ENCODE results near the gene LRP1. TPM values are rescaled to one million over a fixed set of nuclear protein-coding genes. Genes with fewer than 3 reads are reported as not detected.
A peak's percentile ranks its signal among the peaks of the same experiment; 100 is the strongest.

The LRP1 gene
- total RNA-seq, 1 donor from 2014 or later: 369 TPM

DNA sequence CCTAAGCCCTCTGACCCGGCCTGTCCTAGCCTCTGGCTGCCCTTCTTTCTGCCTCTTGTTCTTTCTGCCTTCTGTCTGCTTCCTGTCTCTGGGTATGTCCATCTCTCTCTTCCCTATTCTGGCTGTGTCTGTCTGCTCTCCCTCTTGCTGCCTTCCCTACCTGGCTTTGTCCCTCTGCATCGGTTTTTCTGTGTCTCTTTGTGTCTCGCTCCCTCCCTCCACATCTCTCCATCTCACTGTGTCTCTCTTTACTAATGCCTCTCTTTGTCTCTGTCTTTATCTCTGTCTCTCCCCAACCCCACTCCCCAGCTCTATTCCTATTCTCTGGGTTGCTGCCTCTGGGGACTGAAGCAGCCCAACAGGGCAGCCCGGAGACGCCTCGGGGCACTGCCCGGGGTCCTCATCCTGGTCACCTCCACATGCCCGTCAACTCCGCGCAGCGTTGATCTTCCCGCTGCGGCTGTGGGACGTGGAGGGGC is 111.3 kb downstream of the LRP1 start:
- no peak for TF ChIP-seq EZH2 (IDR thresholded peaks at IDR 0.05; ENCODE audit: insufficient read depth, low read length)
- TF ChIP-seq, protein P1, sequence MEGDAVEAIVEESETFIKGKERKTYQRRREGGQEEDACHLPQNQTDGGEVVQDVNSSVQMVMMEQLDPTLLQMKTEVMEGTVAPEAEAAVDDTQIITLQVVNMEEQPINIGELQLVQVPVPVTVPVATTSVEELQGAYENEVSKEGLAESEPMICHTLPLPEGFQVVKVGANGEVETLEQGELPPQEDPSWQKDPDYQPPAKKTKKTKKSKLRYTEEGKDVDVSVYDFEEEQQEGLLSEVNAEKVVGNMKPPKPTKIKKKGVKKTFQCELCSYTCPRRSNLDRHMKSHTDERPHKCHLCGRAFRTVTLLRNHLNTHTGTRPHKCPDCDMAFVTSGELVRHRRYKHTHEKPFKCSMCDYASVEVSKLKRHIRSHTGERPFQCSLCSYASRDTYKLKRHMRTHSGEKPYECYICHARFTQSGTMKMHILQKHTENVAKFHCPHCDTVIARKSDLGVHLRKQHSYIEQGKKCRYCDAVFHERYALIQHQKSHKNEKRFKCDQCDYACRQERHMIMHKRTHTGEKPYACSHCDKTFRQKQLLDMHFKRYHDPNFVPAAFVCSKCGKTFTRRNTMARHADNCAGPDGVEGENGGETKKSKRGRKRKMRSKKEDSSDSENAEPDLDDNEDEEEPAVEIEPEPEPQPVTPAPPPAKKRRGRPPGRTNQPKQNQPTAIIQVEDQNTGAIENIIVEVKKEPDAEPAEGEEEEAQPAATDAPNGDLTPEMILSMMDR (IDR thresholded peaks at IDR 0.05; ENCODE audit: insufficient read depth, low read depth, low read length): no peak
- peaks cover 29% of the 10 kb centered on the region for H3K27me3 Mint-ChIP-seq (ENCODE audit: low read depth, unreplicated experiment)

DNA sequence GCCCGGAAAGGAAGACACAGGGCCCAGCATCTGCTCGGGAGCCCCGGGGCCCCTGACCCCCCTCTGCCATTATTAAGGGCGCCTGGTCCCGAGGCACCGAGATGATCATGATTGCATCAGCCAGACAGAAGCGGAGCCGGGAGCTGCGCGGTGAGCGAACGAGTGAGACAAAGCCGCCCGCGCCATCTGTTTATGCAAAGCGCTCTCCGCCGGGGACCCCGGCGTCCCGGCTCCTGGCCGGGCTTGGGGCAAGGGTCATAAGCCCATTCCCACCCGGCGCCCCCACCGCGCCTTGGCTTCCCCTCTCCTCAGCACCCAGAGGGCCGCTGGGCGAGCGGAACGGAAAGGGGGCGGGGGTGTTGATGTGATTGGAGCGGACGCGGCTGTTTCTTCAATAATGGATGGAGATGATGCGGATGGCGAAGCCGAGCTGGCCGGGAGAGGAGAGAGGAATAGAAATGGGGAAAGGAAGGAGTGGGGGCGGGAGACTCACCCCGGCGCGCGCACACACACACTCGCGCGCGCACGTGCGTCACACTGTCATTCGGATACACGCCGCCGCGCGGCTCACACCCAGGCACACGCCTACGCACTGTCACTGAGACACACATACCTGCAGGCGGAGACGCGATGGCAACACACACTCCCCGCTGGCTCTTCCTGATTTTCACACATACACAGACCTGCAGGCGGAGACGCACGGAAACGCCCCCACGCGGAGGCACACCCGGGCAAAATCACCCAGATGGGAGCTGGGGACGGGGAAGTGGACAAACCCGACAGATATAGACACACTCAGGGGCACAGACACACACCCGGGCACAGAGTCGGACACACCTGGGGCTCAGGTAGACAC is 112.0 kb downstream of the LRP1 start:
- H3K27ac ChIP-seq (ENCODE audit: low read depth, low read length): no peak overlapping the region
- H3K27me3 Mint-ChIP-seq (ENCODE audit: low read depth, unreplicated experiment): peaks cover 32% of the 10 kb centered on the region
- H2AFZ ChIP-seq (ENCODE audit: low read depth, low read length): peak overlapping the region; percentile 57

More for the DNA sequence above, 111.3 kb downstream of the LRP1 start:
- Histone ChIP-seq H3K9me3 (ENCODE audit: insufficient read depth, low read depth, low read length) (no peaks in the 10 kb centered on the region), H3K4me1 (ENCODE audit: insufficient read depth, low read length) (peaks cover 34% of the 10 kb centered on the region), H4K20me1 (ENCODE audit: insufficient read depth, low read length) (peaks cover 39% of the 10 kb centered on the region), H3K36me3 (ENCODE audit: insufficient read depth, low read length) (no peaks in the 10 kb centered on the region), H3K79me2 (ENCODE audit: insufficient read depth, low read length) (no peaks in the 10 kb centered on the region), H3K9ac (ENCODE audit: low read length) (peak overlapping the region; percentile 70), H2AFZ (ENCODE audit: low read depth, low read length) (peak overlapping the region; percentile 57), H3K4me2 (ENCODE audit: low read length) (peak overlapping the region; percentile 94), H3K27me3 (ENCODE audit: insufficient read depth, low read length) (peaks cover 32% of the 10 kb centered on the region), H3K4me3 (ENCODE audit: insufficient read depth, low read depth, low read length) (peak overlapping the region; percentile 64), H3K27ac (ENCODE audit: low read depth, low read length) (no peak overlapping the region)
- peak overlapping the region; percentile 95 for H3K27ac Mint-ChIP-seq (ENCODE audit: unreplicated experiment)
- no peak for FAIRE-seq
- peaks cover 33% of the 10 kb centered on the region for H3K4me1 Mint-ChIP-seq (ENCODE audit: low read depth, unreplicated experiment)
- no peak for DNase-seq (ENCODE audit: low read depth)
- H3K36me3 Mint-ChIP-seq (ENCODE audit: low read depth, unreplicated experiment): peaks cover 8% of the 10 kb centered on the region
- H3K9me3 Mint-ChIP-seq (ENCODE audit: unreplicated experiment): no peaks in the 10 kb centered on the region
- peak overlapping the region; percentile 87 for H3K4me3 Mint-ChIP-seq (ENCODE audit: unreplicated experiment)

More for the DNA sequence above, 112.0 kb downstream of the LRP1 start:
- H3K9ac ChIP-seq (ENCODE audit: low read length): peak overlapping the region; percentile 70
- H3K9me3 ChIP-seq (ENCODE audit: insufficient read depth, low read depth, low read length): no peaks in the 10 kb centered on the region
- Mint-ChIP-seq H3K36me3 (ENCODE audit: low read depth, unreplicated experiment) (peaks cover 8% of the 10 kb centered on the region), H3K4me3 (ENCODE audit: unreplicated experiment) (peak overlapping the region; percentile 87), H3K27ac (ENCODE audit: unreplicated experiment) (peak overlapping the region; percentile 95), H3K9me3 (ENCODE audit: unreplicated experiment) (no peaks in the 10 kb centered on the region), H3K4me1 (ENCODE audit: low read depth, unreplicated experiment) (peaks cover 32% of the 10 kb centered on the region)
- peak overlapping the region; percentile 64 for H3K4me3 ChIP-seq (ENCODE audit: insufficient read depth, low read depth, low read length)
- peaks cover 35% of the 10 kb centered on the region for H4K20me1 ChIP-seq (ENCODE audit: insufficient read depth, low read length)
- TF ChIP-seq, protein P1 (IDR thresholded peaks at IDR 0.05; ENCODE audit: insufficient read depth, low read depth, low read length): no peak
- no peak for TF ChIP-seq EZH2 (IDR thresholded peaks at IDR 0.05; ENCODE audit: insufficient read depth, low read length)
- H3K4me2 ChIP-seq (ENCODE audit: low read length): peak overlapping the region; percentile 94
- no peaks in the 10 kb centered on the region for H3K79me2 ChIP-seq (ENCODE audit: insufficient read depth, low read length)
- FAIRE-seq (no peak), DNase-seq (ENCODE audit: low read depth) (no peak)
- H3K4me1 ChIP-seq (ENCODE audit: insufficient read depth, low read length): peaks cover 31% of the 10 kb centered on the region
- peaks cover 32% of the 10 kb centered on the region for H3K27me3 ChIP-seq (ENCODE audit: insufficient read depth, low read length)
- H3K36me3 ChIP-seq (ENCODE audit: insufficient read depth, low read length): no peaks in the 10 kb centered on the region

Data from astrocyte (in vitro differentiated cells and primary cell).